Erythroblast (primary cell): ENCODE measurements around the gene CABP4.

Experiments used
- GATA1 ChIP-seq: IDR thresholded peaks from 2 replicates; pipeline ENCODE4 v1.6.1; 2011; ENCODE audit warnings: low read depth, mild to moderate bottlenecking, control low read depth, low read length, moderate library complexity
- POLR2A ChIP-seq: IDR thresholded peaks from 2 replicates; pipeline ENCODE4 v1.6.1; 2011; ENCODE audit warnings: mild to moderate bottlenecking, low read length

- TF ChIP-seq POLR2A: no peak
- TF ChIP-seq GATA1: no peak
Observed at GRCh38 chr11:67496113-67496512, 41.0 kb downstream of the CABP4 start.
